Chondrocyte (in vitro differentiated cells): ENCODE results near the gene MLIP. TPM values are rescaled to one million over a fixed set of nuclear protein-coding genes. Genes with fewer than 3 reads are reported as not detected.

Source experiments
- DNase-seq: peaks from one replicate; pipeline ENCODE4 v3.0.0; 2021; ENCODE audit warnings: mixed read lengths, low spot score
- H3K27ac Mint-ChIP-seq: one replicate; pipeline ENCODE4 v1.8.0; 2021; ENCODE audit warnings: mild to moderate bottlenecking, moderate library complexity, mixed read lengths; ENCODE audit not compliant: unreplicated experiment
- H3K27me3 Mint-ChIP-seq: 2 replicates; pipeline ENCODE4 v1.8.0; 2021; ENCODE audit warnings: low read depth, mixed read lengths
- H3K36me3 Mint-ChIP-seq: 2 replicates; pipeline ENCODE4 v1.8.0; 2021; ENCODE audit warnings: low read depth, mixed read lengths
- H3K4me1 Mint-ChIP-seq: 2 replicates; pipeline ENCODE4 v1.8.0; 2021; ENCODE audit warnings: low read depth, mild to moderate bottlenecking, mixed read lengths
- H3K4me3 Mint-ChIP-seq: one replicate; pipeline ENCODE4 v1.8.0; 2021; ENCODE audit warnings: mild to moderate bottlenecking, moderate library complexity, mixed read lengths; ENCODE audit not compliant: unreplicated experiment
- H3K9me3 Mint-ChIP-seq: 2 replicates; pipeline ENCODE4 v1.8.0; 2021; ENCODE audit warnings: low read depth, mixed read lengths
- total RNA-seq: library from RNA; stranded (reverse); gene quantifications from 3 replicates; pipeline ENCODE4 v1.2.1, GENCODE V29; 2021
- TF ChIP-seq, protein P1 (sequence below): fragments of 200-600 bp; sonication (generic); IDR thresholded peaks from 2 replicates; pipeline ENCODE4 v1.5.0; 2021; ENCODE audit warnings: antibody characterized with exemption, mild to moderate bottlenecking, moderate library complexity

Gene MLIP
- total RNA-seq, 1 donor from 2014 or later = not detected

- DNase-seq = no peak
- TF ChIP-seq, protein P1, sequence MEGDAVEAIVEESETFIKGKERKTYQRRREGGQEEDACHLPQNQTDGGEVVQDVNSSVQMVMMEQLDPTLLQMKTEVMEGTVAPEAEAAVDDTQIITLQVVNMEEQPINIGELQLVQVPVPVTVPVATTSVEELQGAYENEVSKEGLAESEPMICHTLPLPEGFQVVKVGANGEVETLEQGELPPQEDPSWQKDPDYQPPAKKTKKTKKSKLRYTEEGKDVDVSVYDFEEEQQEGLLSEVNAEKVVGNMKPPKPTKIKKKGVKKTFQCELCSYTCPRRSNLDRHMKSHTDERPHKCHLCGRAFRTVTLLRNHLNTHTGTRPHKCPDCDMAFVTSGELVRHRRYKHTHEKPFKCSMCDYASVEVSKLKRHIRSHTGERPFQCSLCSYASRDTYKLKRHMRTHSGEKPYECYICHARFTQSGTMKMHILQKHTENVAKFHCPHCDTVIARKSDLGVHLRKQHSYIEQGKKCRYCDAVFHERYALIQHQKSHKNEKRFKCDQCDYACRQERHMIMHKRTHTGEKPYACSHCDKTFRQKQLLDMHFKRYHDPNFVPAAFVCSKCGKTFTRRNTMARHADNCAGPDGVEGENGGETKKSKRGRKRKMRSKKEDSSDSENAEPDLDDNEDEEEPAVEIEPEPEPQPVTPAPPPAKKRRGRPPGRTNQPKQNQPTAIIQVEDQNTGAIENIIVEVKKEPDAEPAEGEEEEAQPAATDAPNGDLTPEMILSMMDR = no peak
- Mint-ChIP-seq H3K4me3 (no peak overlapping the region), H3K9me3 (no peaks in the 10 kb centered on the region), H3K27me3 (no peaks in the 10 kb centered on the region), H3K4me1 (peaks cover 4% of the 10 kb centered on the region), H3K27ac (no peak overlapping the region), H3K36me3 (peaks cover 2% of the 10 kb centered on the region)
Observed at GRCh38 chr6:54274383-54274782, 163.1 kb downstream of the MLIP start.

GRCh38 chr6:54282186-54282585 is 170.9 kb downstream of the MLIP start:
- Mint-ChIP-seq H3K27me3 (no peaks in the 10 kb centered on the region), H3K9me3 (peaks cover 6% of the 10 kb centered on the region), H3K4me1 (peaks cover 22% of the 10 kb centered on the region), H3K36me3 (peaks cover 2% of the 10 kb centered on the region), H3K4me3 (no peak overlapping the region), H3K27ac (peak overlapping the region; percentile 14)
- TF ChIP-seq, protein P1 = no peak
- no peak for DNase-seq

- DNase-seq = no peak
- Mint-ChIP-seq H3K36me3 (no peaks in the 10 kb centered on the region), H3K4me1 (peaks cover 33% of the 10 kb centered on the region), H3K27me3 (no peaks in the 10 kb centered on the region), H3K4me3 (no peak overlapping the region), H3K27ac (no peak overlapping the region), H3K9me3 (peaks cover 6% of the 10 kb centered on the region)
- TF ChIP-seq, protein P1 = no peak
Observed at GRCh38 chr6:54284161-54284860, 173.1 kb downstream of the MLIP start.

GRCh38 chr6:54285595-54285994 is 174.4 kb downstream of the MLIP start:
- Mint-ChIP-seq H3K4me3 (no peak overlapping the region), H3K27me3 (no peaks in the 10 kb centered on the region), H3K27ac (no peak overlapping the region), H3K4me1 (peaks cover 43% of the 10 kb centered on the region), H3K9me3 (peaks cover 6% of the 10 kb centered on the region), H3K36me3 (no peaks in the 10 kb centered on the region)
- no peak for DNase-seq
- TF ChIP-seq, protein P1 = no peak

DNA sequence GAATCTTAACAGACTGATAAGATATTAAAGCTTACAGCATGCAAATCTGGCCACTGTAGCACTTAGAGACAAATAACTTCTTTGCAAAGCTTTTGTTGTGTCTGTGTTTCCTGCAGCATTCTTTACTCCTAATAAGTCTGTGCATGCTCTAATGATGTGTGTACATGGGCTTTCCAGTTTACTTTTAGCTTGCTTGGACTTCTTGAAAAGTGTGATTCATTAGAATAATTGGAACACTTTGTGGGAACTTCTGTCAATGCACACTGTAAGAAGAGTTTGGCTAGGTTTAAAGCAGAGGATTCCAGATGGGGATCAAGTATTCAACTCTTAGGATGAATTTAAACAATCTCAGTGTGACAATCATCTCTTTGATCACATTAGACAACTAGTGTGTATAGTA is 174.9 kb downstream of the MLIP start:
- Mint-ChIP-seq H3K27me3 (no peaks in the 10 kb centered on the region), H3K4me3 (no peak overlapping the region), H3K4me1 (peaks cover 49% of the 10 kb centered on the region), H3K9me3 (peaks cover 6% of the 10 kb centered on the region), H3K27ac (no peak overlapping the region), H3K36me3 (no peaks in the 10 kb centered on the region)
- DNase-seq = no peak
- TF ChIP-seq, protein P1 = no peak
